SK-N-SH (cell line): Measurements from ENCODE around the gene GARRE1. TPM values are rescaled to one million over a fixed set of nuclear protein-coding genes. Genes with fewer than 3 reads are reported as not detected.
"Not testable (repeated sequence)": the region's sequence is repeated elsewhere in the genome, so short reads cannot be mapped to it uniquely, and the experiment has no call there.

Experiments used
- CTCF ChIA-PET: fragments of 300-600, 350-600 bp; formaldehyde crosslinking; extraction: SDS; loops from one replicate; lab custom pipeline; 2021; lab: Yijun Ruan, JAX
- POLR2A ChIA-PET: fragments of 350-600 bp; sonication (Branson Sonifier 250); formaldehyde crosslinking; extraction: SDS; loops from one replicate; lab custom pipeline; 2020; ENCODE audit warnings: antibody characterized with exemption, inconsistent platforms; lab: Yijun Ruan, JAX
- DNase-seq: peaks from one replicate; pipeline ENCODE4 v3.0.0; 2012
- H2AFZ ChIP-seq: fragments of 200-600 bp; sonication (generic); 2 replicates; pipeline ENCODE4 v1.8.1; 2016; ENCODE audit warnings: antibody characterized with exemption, mild to moderate bottlenecking, low read depth
- H3F3A ChIP-seq: fragments of 200-600 bp; sonication (generic); replicated peaks from 2 replicates; pipeline ENCODE3; 2016; ENCODE audit warnings: antibody characterized with exemption, mild to moderate bottlenecking; ENCODE audit not compliant: insufficient read depth
- H3K27ac ChIP-seq, 2 experiments: fragments of 200-500 bp in 1 of 2; fragments of 200-600 bp in 1 of 2; sonication (Bioruptor generic) in 1 of 2; sonication (generic), shearing (Covaris generic) in 1 of 2; 2 replicates each; pipeline versions ENCODE4 v1.5.1 to v1.6.1; 2014 to 2016; ENCODE audit warnings: low read depth in 2 of 2, inconsistent platforms in 1 of 2, low read length in 1 of 2, mild to moderate bottlenecking in 1 of 2, mixed read lengths in 1 of 2
- H3K27me3 ChIP-seq: fragments of 200-600 bp; sonication (generic), shearing (Covaris generic); 2 replicates; pipeline ENCODE4 v1.6.1; 2016; ENCODE audit warnings: mixed run types; ENCODE audit not compliant: insufficient read depth
- H3K36me3 ChIP-seq, 2 experiments: fragments of 200-500 bp in 1 of 2; fragments of 200-600 bp in 1 of 2; sonication (Bioruptor generic) in 1 of 2; sonication (generic) in 1 of 2; replicated peaks in 1 of 2; 2 replicates each; pipeline versions ENCODE3 to v1.5.1; 2014 to 2016; ENCODE audit warnings: low read length in 1 of 2, mild to moderate bottlenecking in 1 of 2; ENCODE audit not compliant: insufficient read depth in 2 of 2, control insufficient read depth in 1 of 2
- H3K4me1 ChIP-seq, 2 experiments: fragments of 200-500 bp in 1 of 2; fragments of 200-600 bp in 1 of 2; sonication (Bioruptor generic) in 1 of 2; sonication (generic), shearing (Covaris generic) in 1 of 2; 2 replicates each; pipeline versions ENCODE4 v1.5.1 to v1.6.1; 2014 to 2016; ENCODE audit warnings: low read depth in 1 of 2, low read length in 1 of 2, mixed run types in 1 of 2; ENCODE audit not compliant: insufficient read depth in 2 of 2, control insufficient read depth in 1 of 2
- H3K4me2 ChIP-seq: fragments of 200-600 bp; sonication (generic), shearing (Covaris generic); 2 replicates; pipeline ENCODE4 v1.6.1; 2017; ENCODE audit warnings: mixed run types
- H3K4me3 ChIP-seq, 2 experiments: fragments of 200-500 bp in 1 of 2; fragments of 200-600 bp in 1 of 2; sonication (Bioruptor generic) in 1 of 2; sonication (generic), shearing (Covaris generic) in 1 of 2; 2 replicates each; pipeline versions ENCODE4 v1.5.1 to v1.8.1; 2014 to 2016; ENCODE audit warnings: low read depth in 2 of 2, inconsistent platforms in 1 of 2, low read length in 1 of 2, mild to moderate bottlenecking in 1 of 2, mixed read lengths in 1 of 2, moderate library complexity in 1 of 2
- H3K79me2 ChIP-seq: fragments of 200-600 bp; sonication (generic); 2 replicates; pipeline ENCODE4 v1.8.1; 2017; ENCODE audit warnings: mild to moderate bottlenecking; ENCODE audit not compliant: insufficient read depth
- H3K9ac ChIP-seq: fragments of 200-600 bp; sonication (generic); 2 replicates; pipeline ENCODE4 v1.6.1; 2017; ENCODE audit warnings: mixed run types
- H3K9me2 ChIP-seq: fragments of 200-600 bp; sonication (generic); 2 replicates; pipeline ENCODE4 v1.6.1; 2017; ENCODE audit warnings: mixed run types
- H3K9me3 ChIP-seq: fragments of 200-600 bp; sonication (generic); 2 replicates; pipeline ENCODE4 v1.6.1; 2017; ENCODE audit warnings: mixed run types, mild to moderate bottlenecking, moderate library complexity
- H4K20me1 ChIP-seq: fragments of 200-600 bp; sonication (generic); 2 replicates; pipeline ENCODE4 v1.6.1; 2017; ENCODE audit warnings: mild to moderate bottlenecking, mixed run types; ENCODE audit not compliant: insufficient read depth
- EP300 ChIP-seq, 2 experiments: IDR thresholded peaks; 2 replicates each; pipeline versions ENCODE4 v1.4.0 to v1.6.1; 2012; ENCODE audit warnings: borderline replicate concordance in 1 of 2, low read depth in 1 of 2, low read length in 1 of 2
- FOSL2 ChIP-seq: IDR thresholded peaks from 2 replicates; pipeline ENCODE4 v1.4.0; 2012; ENCODE audit warnings: low read depth, mild to moderate bottlenecking, moderate library complexity, borderline replicate concordance
- FOXJ3 ChIP-seq: sonication (generic); formaldehyde crosslinking; IDR thresholded peaks from 2 replicates; pipeline ENCODE4 v1.5.1; 2020; ENCODE audit warnings: mild to moderate bottlenecking, missing genetic modification reagents
- GABPA ChIP-seq: IDR thresholded peaks from 2 replicates; pipeline ENCODE4 v1.4.0; 2012; ENCODE audit warnings: low read depth, mild to moderate bottlenecking
- MEF2A ChIP-seq: IDR thresholded peaks from 2 replicates; pipeline ENCODE4 v1.4.0; 2012; ENCODE audit warnings: low read depth, borderline replicate concordance
- RXRA ChIP-seq: IDR thresholded peaks from 2 replicates; pipeline ENCODE4 v1.4.0; 2012; ENCODE audit warnings: low read depth, mild to moderate bottlenecking, borderline replicate concordance
- SMC3 ChIP-seq: IDR thresholded peaks from 2 replicates; pipeline ENCODE4 v1.6.1; 2012; ENCODE audit warnings: low read depth, low read length, improper control_type of control experiment
- TAF1 ChIP-seq: IDR thresholded peaks from 2 replicates; pipeline ENCODE4 v1.6.1; 2012; ENCODE audit warnings: low read depth, mild to moderate bottlenecking, low read length, moderate library complexity, borderline replicate concordance
- TCF12 ChIP-seq: IDR thresholded peaks from 2 replicates; pipeline ENCODE4 v1.4.0; 2012
- WGBS: methylation state at CpG from one replicate; pipeline ENCODE4 v1.1.6; 2017; ENCODE audit warnings: low lambda C conversion rate; 5-methylcytosine and 5-hydroxymethylcytosine counted together
- polyA plus RNA-seq, 3 experiments: library from polyadenylated mRNA; depleted of rRNA; stranded (reverse); fragments of >200 nt; gene quantifications; 2 replicates each; pipeline ENCODE4 v1.2.3, GENCODE V29; 2012
- TF ChIP-seq, protein P1 (sequence below): fragments of 200-600 bp; sonication (generic); IDR thresholded peaks from 2 replicates; pipeline ENCODE4 v1.6.1; 2017; ENCODE audit warnings: antibody characterized with exemption, mild to moderate bottlenecking, moderate library complexity
- TF ChIP-seq, protein P2 (sequence below): IDR thresholded peaks from 2 replicates; pipeline ENCODE4 v1.4.0; 2012; ENCODE audit warnings: low read depth, borderline replicate concordance

The GARRE1 gene
- polyA plus RNA-seq, 1 of the 3 experiments (the other 2 are of a cell fraction) = 9.7 TPM

DNA sequence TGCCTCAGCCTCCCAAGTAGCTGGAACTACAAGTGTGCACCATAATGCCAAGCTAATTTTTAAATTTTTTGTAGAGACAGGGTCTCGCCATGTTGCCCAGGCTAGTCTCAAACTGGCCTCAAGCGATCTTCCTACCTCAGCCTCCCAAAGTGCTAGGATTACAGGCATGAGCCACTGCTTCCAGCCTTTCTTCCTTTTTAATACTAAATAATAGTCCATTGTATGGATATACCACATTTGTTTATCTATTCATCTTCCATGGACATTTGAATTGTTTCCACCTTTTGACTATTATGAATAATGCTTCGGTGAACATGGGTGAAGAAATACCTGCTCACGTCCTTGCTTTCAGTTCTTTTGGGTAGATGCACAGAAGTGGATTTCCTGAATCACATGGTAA is 24.4 kb downstream of the GARRE1 start (continued):
- TF ChIP-seq, protein P1, sequence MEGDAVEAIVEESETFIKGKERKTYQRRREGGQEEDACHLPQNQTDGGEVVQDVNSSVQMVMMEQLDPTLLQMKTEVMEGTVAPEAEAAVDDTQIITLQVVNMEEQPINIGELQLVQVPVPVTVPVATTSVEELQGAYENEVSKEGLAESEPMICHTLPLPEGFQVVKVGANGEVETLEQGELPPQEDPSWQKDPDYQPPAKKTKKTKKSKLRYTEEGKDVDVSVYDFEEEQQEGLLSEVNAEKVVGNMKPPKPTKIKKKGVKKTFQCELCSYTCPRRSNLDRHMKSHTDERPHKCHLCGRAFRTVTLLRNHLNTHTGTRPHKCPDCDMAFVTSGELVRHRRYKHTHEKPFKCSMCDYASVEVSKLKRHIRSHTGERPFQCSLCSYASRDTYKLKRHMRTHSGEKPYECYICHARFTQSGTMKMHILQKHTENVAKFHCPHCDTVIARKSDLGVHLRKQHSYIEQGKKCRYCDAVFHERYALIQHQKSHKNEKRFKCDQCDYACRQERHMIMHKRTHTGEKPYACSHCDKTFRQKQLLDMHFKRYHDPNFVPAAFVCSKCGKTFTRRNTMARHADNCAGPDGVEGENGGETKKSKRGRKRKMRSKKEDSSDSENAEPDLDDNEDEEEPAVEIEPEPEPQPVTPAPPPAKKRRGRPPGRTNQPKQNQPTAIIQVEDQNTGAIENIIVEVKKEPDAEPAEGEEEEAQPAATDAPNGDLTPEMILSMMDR = no peak

DNA sequence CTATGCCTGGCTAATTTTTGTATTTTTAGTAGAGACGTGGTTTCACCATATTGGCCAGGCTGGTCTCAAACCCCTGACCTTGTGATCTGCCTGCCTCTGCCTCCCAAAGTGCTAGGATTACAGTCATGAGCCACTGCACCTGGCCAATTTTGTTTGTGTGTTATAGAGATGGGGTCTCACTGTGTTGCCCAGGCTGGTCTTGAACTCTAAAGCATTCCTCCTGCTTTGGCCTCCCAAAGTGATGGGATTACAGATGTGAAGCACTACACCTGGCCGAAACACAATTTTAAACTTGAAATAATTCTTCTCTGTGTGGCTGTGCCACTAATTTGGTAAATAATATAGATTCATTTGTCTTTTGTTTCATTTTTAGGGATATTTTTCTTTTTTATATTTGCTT is 27.1 kb downstream of the GARRE1 start:
- H4K20me1 ChIP-seq, CTCF ChIA-PET, H3K4me2 ChIP-seq, H3K9me2 ChIP-seq, H2AFZ ChIP-seq, H3K27me3 ChIP-seq, H3K9me3 ChIP-seq, H3K4me3 ChIP-seq, POLR2A ChIA-PET, DNase-seq, H3K9ac ChIP-seq, H3K27ac ChIP-seq: not testable (repeated sequence)
- Histone ChIP-seq H3F3A (peaks cover 11% of the 10 kb centered on the region), H3K36me3 (peaks cover 0 to 12% of the 10 kb centered on the region in 2 experiments), H3K79me2 (peaks cover 74% of the 10 kb centered on the region), H3K4me1 (peaks cover 2 to 17% of the 10 kb centered on the region in 2 experiments; a peak in 2 of 4 replicates)
- WGBS = 98% methylated on average over 2 of the region's 2 CpGs

DNA sequence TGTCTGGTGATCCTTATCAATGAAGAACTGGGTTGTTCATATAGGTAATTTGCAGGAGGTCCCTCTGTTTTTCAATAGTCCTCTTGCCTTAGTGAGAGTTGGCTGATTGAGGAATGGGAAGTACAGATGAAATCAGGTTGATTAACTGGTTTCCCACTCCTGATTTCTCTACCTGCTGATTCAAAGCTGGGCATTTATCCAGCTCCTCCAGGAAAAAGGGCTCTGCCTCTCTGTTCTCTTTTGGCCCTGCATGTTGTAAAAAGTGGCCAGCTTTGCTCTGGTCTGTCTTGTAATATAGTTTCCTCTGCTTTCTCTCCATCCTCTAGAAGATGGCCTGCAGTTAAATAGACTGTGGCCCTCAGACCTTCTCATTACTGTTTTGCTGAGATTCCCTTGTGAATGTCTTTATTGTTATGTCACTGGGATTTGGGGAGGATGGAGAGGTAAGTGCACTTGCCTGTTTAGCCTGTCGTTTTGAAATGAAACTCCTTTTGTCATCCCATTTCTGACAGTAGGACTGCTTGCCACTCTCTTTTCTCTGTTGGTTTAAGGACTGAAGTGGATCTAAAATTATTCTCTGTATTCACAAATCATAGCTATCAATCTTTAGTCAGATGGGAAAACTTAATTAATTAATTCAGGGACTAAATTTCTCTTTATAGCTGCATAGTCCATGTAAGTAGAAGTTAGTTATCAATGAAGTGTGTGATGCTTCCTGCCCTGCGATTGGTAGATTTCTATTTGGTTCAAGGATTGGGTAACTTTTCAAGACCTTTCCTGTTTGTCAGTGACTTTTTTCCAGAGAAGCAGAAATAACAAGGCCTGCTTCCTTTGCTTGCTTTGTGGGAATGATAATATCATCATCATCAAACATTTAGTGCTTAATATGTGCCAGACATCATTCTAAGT is 28.5 kb downstream of the GARRE1 start:
- Histone ChIP-seq H3K9me2 (no peaks in the 10 kb centered on the region), H3K4me1 (peaks cover 2 to 10% of the 10 kb centered on the region in 2 experiments; a peak in 2 of 4 replicates), H4K20me1 (no peaks in the 10 kb centered on the region), H3K36me3 (peaks cover 0 to 19% of the 10 kb centered on the region in 2 experiments), H3F3A (peaks cover 11% of the 10 kb centered on the region), H3K27ac (peak overlapping the region; percentile 3 to 35; a peak in 3 of 4 replicates), H2AFZ (no peak overlapping the region), H3K27me3 (no peaks in the 10 kb centered on the region), H3K79me2 (peaks cover 61% of the 10 kb centered on the region), H3K9me3 (no peaks in the 10 kb centered on the region), H3K4me3 (no peak overlapping the region), H3K9ac (no peak overlapping the region), H3K4me2 (no peak overlapping the region)
- WGBS = 54% methylated on average over 2 of the region's 2 CpGs
- POLR2A ChIA-PET = interaction anchor here (0.6 kb wide), 1 partner anchor 118 kb away, joined by 3 read pairs; no protein-coding TSS in a partner anchor
- TF ChIP-seq RXRA (no peak), TAF1 (no peak), MEF2A (no peak), FOXJ3 (CRISPR knock-in tag) (no peak), TCF12 (no peak), EP300 (IDR thresholded peaks at IDR 0.05; ENCODE audit: borderline replicate concordance in 1 of 2, low read depth in 1 of 2, low read length in 1 of 2) (no peak), FOSL2 (no peak), SMC3 (no peak), GABPA (no peak)
- TF ChIP-seq, protein P2, sequence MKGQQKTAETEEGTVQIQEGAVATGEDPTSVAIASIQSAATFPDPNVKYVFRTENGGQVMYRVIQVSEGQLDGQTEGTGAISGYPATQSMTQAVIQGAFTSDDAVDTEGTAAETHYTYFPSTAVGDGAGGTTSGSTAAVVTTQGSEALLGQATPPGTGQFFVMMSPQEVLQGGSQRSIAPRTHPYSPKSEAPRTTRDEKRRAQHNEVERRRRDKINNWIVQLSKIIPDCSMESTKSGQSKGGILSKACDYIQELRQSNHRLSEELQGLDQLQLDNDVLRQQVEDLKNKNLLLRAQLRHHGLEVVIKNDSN = no peak
- DNase-seq = no peak
- CTCF ChIA-PET = interaction anchor here (0.9 kb wide), 1 partner anchor 10 kb away, joined by 3 read pairs; no protein-coding TSS in a partner anchor
